ENCODE results near the gene PER1. TPM values are rescaled to one million over a fixed set of nuclear protein-coding genes. Genes with fewer than 3 reads are reported as not detected.

The PER1 gene
- total RNA-seq, 1 experiment from 2014 or later, result 47.1 TPM

DNA sequence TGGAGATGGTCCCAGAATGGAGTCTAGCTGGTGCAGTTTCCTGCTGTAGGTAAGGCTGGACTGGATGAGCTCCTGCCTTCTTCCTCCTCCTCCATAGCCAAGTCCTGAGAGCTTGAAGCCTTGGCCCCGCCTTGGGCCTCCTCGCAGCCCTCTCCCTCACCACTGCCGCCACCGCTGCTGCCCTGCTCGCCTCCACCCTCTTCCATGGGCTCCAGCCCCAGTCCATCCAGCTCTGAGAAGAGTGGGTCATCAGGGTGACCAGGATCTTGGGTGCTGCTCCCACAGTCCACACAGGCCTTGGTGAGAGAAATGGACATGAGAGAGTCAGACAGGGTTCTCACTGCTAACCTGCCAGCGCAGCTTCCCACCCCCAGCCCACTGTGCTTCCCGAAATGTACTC lies 11.2 kb downstream of the PER1 start:
- ChIA-PET CTCF (no interaction called here), POLR2A (ENCODE audit: low non-redundant PET) (no interaction called here)
- BruUV-seq (replicated peaks), result no TSS peak
- DNase-seq (ENCODE audit: low spot score), result no peak
- Histone ChIP-seq H3K27me3 (replicated peaks; ENCODE audit: insufficient read depth, low read depth, low read length, poor library complexity) (no peaks in the 10 kb centered on the region), H3K4me1 (ENCODE audit: insufficient read depth, low read length, poor library complexity, severe bottlenecking) (no peaks in the 10 kb centered on the region), H3K36me3 (ENCODE audit: insufficient read depth, low read length, poor library complexity, severe bottlenecking) (peaks cover 44% of the 10 kb centered on the region), H3K9me3 (ENCODE audit: low read depth, low read length, poor library complexity, severe bottlenecking) (no peaks in the 10 kb centered on the region), H3K4me3 (ENCODE audit: low read depth, low read length, poor library complexity, severe bottlenecking) (no peak overlapping the region), H3K27ac (ENCODE audit: low read depth, low read length, poor library complexity, severe bottlenecking) (no peak overlapping the region)
- TF ChIP-seq EZH2 (IDR thresholded peaks at IDR 0.05; ENCODE audit: borderline replicate concordance, low read depth, low read length, poor library complexity, severe bottlenecking), result no peak
- TF ChIP-seq, protein P1, sequence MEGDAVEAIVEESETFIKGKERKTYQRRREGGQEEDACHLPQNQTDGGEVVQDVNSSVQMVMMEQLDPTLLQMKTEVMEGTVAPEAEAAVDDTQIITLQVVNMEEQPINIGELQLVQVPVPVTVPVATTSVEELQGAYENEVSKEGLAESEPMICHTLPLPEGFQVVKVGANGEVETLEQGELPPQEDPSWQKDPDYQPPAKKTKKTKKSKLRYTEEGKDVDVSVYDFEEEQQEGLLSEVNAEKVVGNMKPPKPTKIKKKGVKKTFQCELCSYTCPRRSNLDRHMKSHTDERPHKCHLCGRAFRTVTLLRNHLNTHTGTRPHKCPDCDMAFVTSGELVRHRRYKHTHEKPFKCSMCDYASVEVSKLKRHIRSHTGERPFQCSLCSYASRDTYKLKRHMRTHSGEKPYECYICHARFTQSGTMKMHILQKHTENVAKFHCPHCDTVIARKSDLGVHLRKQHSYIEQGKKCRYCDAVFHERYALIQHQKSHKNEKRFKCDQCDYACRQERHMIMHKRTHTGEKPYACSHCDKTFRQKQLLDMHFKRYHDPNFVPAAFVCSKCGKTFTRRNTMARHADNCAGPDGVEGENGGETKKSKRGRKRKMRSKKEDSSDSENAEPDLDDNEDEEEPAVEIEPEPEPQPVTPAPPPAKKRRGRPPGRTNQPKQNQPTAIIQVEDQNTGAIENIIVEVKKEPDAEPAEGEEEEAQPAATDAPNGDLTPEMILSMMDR (conservative IDR thresholded peaks at IDR 0.05; ENCODE audit: low read depth, low read length), result no peak
- intact Hi-C loops (cut with micrococcal nuclease; ENCODE audit: unreplicated experiment), result no loop called here

DNA sequence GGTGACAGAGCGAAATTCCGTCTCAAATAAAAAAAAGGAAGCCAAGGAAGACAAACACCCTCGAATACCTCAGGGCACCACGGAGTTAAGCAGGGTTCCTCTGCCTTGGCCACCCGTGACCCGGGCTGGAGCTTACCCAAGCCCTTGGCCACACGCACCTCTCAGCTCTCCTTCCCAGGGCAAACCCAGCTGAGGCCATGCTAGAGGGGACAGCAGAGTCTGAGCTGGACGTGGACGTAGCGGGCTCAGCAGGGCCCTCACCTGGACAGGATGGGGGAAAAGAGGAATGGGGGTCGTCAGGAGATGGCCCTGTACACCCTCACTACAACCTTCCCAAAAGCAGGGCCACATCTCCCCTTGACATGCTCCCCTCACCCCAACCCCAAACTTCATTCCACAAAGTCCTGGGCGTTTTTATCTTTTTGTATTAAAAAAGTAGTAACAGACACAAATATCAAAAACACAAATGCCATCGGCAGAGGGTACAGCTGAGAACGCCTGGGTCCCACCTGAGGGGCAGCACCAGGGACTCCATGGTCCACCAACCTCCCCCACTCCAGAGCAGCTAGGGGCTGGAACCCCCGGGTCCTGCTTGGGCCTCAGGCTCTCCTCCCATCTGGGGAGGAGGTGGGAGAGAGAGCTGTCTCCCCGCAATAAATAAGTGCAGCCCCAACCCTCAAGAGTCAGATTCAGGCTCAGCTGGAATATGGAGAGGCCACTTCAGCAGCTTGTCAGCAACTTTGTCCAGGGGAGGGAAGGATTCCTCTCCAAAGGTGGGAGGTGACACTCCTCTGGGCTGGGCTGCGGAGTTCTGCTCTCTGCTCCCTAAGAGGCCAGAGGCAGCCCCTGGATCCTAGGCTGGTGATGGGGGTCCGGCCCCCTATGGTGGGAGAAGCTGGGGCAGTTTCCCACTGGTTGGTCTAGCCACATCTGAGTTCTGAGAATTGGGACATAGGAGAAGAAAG lies 11.9 kb downstream of the PER1 start:
- no peaks in the 10 kb centered on the region for H3K9me3 ChIP-seq (ENCODE audit: low read depth, low read length, poor library complexity, severe bottlenecking)
- CTCF ChIA-PET, result no interaction called here
- no peak overlapping the region for H3K27ac ChIP-seq (ENCODE audit: low read depth, low read length, poor library complexity, severe bottlenecking)
- H3K27me3 ChIP-seq (replicated peaks; ENCODE audit: insufficient read depth, low read depth, low read length, poor library complexity), result no peaks in the 10 kb centered on the region
- no TSS peak for BruUV-seq (replicated peaks)
- no peak for TF ChIP-seq EZH2 (IDR thresholded peaks at IDR 0.05; ENCODE audit: borderline replicate concordance, low read depth, low read length, poor library complexity, severe bottlenecking)
- TF ChIP-seq, protein P1 (conservative IDR thresholded peaks at IDR 0.05; ENCODE audit: low read depth, low read length), result no peak
- POLR2A ChIA-PET (ENCODE audit: low non-redundant PET), result no interaction called here
- intact Hi-C loops (cut with micrococcal nuclease; ENCODE audit: unreplicated experiment), result no loop called here
- DNase-seq (ENCODE audit: low spot score), result no peak
- H3K4me3 ChIP-seq (ENCODE audit: low read depth, low read length, poor library complexity, severe bottlenecking), result no peak overlapping the region
- H3K36me3 ChIP-seq (ENCODE audit: insufficient read depth, low read length, poor library complexity, severe bottlenecking), result peaks cover 38% of the 10 kb centered on the region
- H3K4me1 ChIP-seq (ENCODE audit: insufficient read depth, low read length, poor library complexity, severe bottlenecking), result no peaks in the 10 kb centered on the region

GRCh38 chr17:8138672-8139371 lies 13.4 kb downstream of the PER1 start:
- Histone ChIP-seq H3K27ac (ENCODE audit: low read depth, low read length, poor library complexity, severe bottlenecking) (peak overlapping the region; percentile 87), H3K4me3 (ENCODE audit: low read depth, low read length, poor library complexity, severe bottlenecking) (peak overlapping the region; percentile 55), H3K9me3 (ENCODE audit: low read depth, low read length, poor library complexity, severe bottlenecking) (no peaks in the 10 kb centered on the region), H3K27me3 (replicated peaks; ENCODE audit: insufficient read depth, low read depth, low read length, poor library complexity) (no peaks in the 10 kb centered on the region), H3K36me3 (ENCODE audit: insufficient read depth, low read length, poor library complexity, severe bottlenecking) (peaks cover 24% of the 10 kb centered on the region), H3K4me1 (ENCODE audit: insufficient read depth, low read length, poor library complexity, severe bottlenecking) (no peaks in the 10 kb centered on the region)
- BruUV-seq (replicated peaks), result TSS peak; percentile 86
- peak; percentile 99 for DNase-seq (ENCODE audit: low spot score)
- TF ChIP-seq, protein P1 (conservative IDR thresholded peaks at IDR 0.05; ENCODE audit: low read depth, low read length), result peak; percentile 91
- TF ChIP-seq EZH2 (IDR thresholded peaks at IDR 0.05; ENCODE audit: borderline replicate concordance, low read depth, low read length, poor library complexity, severe bottlenecking), result no peak
- POLR2A ChIA-PET (ENCODE audit: low non-redundant PET), result interaction anchor here (0.6 kb wide), 1 partner anchor 53 kb away, joined by 3 read pairs; no protein-coding TSS in a partner anchor
- intact Hi-C loops (cut with micrococcal nuclease; ENCODE audit: unreplicated experiment), result loop anchor here (1.0 to 2.0 kb wide), 5 partner anchors 13 to 83 kb away; partner anchors contain the start of gene PER1
- CTCF ChIA-PET, result no interaction called here

Data from A673 (cell line).